Hematopoietic multipotent progenitor cell treated with erythropoietin and hydrocortisone succinate and interleukin-3 and kit ligand, for 17 days (in vitro differentiated cells): ENCODE measurements around the gene LRRIQ3.

Experiments
- DNase-seq: peaks from one replicate; pipeline ENCODE4 v3.0.0-alpha.2; 2015; ENCODE audit warnings: low spot score

The LRRIQ3 gene

DNA sequence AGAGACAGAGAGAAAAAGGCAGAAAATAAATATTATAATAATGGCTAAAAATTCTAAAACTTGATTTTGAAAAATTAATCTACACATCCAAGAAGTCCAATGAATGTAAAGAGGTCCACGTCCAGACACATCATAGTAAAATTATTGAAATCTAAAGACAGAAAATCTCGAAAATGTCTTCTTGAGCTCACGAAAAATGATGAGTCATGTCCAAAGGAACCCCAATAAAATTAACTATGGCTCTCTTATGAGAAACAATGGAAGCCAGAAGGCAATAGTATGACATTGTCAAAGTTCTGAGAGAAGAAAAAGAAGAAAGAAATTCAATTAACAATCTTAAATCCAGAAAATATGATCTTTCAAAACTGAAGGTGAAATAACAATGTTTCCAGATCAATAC, 84.6 kb downstream of the LRRIQ3 start:
- DNase-seq: no peak

DNA sequence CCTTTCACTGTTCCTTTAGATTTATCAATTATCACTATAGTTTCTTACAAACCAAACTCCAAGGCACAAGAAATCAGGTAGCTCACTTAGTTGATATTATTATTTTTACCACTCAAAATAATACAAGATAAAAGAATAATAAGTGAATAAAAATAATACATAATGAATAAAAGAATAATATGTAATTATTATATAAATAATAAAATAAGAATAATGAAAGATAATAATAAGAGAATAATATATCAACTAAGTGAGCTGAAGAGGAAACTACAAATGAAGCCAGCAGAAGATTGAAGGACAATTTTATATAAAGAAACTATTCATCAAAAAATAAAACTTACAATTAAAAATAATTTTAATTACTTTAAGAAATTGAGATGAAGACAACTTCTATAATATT, 90.6 kb downstream of the LRRIQ3 start:
- DNase-seq: no peak

DNA sequence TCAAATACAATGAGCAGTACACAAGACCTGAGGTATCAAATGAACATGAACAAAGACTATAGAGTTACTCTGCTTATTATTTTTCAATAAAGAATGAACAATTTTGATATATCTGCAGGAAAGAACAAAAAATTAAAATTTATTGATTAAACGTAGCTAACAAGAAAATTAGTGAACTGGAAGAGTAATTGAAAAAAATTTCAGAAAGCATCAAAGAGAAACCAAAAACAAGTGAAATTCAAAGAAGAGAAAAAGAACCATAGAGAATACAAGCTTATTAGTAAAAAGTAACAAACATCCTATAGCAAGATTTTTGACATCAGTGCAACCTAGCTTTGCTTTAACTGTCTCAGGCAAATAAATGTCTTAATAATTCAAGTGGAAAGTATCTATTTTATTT, 106.6 kb downstream of the LRRIQ3 start:
- DNase-seq: no peak

DNA sequence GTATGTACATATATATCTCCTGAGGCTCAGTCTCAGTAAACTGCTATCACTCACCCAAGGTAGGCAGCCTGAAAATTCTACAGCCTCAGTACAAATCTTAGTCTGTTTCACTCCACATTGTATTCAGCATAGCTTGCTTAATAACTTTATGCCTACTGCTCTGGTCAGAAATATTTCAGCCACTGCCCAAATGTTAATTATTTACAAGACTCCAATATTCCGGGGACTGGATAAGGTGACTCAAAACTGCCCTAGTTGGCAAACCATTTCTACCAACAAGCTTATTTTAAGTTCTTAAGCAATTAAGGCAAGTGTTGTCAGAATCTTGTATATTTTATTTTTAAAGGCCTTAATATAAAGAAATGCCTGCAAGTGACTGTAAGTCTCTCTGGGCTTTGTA, 114.8 kb downstream of the LRRIQ3 start:
- no peak for DNase-seq

DNA sequence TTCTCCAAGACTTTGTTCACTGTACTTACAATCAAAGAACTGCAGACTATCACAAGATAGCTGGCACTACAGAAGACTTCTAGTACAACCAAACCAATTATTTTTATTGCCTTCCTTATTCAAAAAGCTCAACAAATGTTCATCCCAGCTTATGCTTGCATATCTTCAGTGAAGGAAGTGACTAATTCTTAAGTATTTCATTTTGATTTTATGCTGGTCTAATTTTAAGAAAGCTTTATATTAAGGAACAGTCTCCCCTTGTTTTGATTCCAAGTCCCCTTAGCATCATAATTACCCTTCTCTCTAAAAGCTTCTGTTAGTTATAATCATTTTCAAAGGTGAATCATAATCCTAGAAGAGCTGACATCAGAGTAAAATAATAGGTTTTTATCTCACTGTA, 132.9 kb downstream of the LRRIQ3 start:
- no peak for DNase-seq

DNA sequence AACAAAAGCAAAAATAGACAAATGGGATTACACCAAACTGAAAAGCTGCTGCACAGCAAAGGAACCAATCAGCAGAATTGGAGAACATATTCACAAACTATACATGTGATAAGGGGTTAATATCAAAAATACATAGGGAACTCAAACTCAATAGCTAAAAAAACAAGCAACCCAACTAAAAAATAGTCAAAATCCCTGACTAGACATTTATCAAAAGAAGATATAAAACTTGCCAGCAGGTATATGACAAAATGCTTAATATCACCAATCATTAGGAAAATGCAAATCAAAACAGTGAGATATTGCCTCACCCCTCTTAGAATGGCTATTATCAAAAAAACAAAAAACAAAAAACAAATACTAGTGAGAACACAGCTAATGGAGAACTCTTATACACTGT, 140.3 kb downstream of the LRRIQ3 start:
- no peak for DNase-seq

DNA sequence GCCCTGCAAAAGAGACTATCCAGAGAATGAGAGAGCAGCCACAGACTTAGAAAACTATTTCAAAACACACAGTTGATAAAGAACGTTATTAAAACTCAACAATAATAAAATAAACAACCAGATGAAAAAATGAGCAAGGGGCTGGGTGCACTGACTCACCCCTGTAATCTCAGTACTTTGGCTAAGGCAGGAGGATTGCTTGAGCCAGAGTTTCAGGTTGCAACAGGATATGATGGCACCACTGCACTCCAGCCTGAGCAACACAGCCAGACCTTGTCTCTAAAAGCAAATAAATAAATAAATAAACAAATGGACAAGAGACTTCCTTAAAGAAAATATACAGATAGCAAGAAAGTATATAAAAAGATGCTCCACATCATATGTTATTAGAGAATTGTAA, 144.6 kb downstream of the LRRIQ3 start:
- DNase-seq: no peak

DNA sequence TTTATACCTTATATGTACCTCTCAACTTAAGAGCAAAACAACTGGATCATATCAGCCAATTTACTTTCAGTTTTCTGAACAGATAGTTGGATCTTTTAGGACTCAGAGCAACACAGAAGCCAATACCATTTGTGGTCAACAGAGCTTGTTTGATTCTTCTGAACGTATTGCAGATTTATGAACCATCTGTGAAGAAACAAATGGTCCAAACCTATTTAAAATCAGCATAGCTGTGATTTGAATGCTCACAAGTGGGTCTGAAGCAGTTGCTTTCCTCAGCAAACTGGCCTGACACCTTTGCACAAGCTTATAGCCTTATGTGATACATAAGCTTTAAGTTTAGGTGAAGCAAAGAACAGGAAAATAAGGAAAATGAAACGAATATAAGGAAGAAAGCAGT, 147.6 kb downstream of the LRRIQ3 start:
- no peak for DNase-seq

DNA sequence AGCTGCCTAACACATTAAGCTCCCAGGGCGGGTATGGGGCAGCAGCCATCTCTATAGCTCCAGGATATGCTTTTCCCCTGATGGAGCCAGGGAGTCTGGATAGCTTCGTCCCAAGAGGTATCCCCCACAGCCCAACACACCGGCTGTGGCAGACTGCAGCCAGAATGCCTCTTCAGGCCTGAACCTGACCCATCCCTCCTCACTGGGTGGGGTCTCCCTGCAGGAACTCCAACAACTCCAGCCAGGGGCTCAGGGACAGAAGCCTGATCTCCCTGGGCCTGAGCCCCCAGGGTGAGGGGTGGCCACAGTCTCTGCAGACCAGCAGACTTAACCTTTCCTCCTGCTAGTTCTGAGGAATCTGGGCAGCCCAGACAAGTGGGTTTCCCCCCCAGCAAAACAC, 159.9 kb downstream of the LRRIQ3 start:
- DNase-seq: no peak

DNA sequence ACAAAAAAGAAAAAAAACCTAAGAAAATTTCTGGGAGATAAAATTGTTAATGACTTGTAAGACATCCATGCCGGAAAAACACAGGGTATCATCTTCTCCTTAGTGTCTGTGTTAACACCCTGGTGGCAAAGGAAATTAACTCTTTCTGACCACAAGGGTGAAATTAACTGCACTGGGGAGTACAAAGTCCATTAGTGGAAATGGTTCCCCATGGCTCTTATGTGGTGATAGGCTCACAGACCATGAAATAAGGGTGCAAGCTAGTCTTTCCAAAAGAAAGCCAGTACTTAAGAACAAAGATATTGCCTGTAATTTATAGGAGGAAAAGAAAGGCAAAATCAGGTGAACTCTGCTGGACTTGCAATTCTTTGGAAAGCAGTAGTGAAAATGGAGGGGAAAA, 185.4 kb downstream of the LRRIQ3 start:
- no peak for DNase-seq

DNA sequence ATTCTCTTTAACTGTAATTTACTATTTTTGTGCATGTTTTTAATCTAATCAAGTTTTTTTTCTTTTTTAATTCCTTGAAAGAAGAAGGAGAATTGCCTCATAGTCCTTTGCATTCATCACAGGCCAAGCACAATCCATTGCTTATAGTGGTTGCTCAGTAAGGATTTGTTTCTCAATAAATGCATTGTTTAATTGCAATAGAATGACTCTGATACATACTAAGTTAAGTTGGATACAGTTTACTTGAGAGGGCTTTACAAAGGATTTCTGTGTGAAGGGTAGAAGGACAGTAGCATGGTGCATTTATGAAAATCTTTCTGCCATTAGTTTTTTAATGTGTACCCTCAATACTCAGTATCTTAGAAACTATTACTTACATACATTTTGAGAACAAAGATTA, 186.2 kb downstream of the LRRIQ3 start:
- no peak for DNase-seq

DNA sequence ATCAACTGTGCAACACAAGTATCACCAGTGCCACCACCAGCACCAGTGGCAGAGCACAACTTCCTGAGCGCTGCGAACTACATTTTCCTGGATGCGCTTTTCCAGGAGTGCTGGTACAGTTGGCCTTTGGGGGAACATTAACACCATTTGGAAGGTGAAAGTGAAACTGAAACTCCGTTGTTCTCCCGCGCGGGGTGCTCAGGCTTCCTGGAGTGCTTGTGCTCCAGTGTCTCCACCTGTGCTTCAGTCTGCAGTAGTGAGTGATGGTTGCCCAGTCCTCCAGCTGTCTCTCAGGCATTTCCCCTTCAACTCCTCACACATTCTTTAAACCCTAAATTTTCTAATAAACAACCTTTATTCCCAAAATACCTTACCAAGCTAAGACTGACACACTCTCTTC, 187.8 kb downstream of the LRRIQ3 start:
- no peak for DNase-seq

DNA sequence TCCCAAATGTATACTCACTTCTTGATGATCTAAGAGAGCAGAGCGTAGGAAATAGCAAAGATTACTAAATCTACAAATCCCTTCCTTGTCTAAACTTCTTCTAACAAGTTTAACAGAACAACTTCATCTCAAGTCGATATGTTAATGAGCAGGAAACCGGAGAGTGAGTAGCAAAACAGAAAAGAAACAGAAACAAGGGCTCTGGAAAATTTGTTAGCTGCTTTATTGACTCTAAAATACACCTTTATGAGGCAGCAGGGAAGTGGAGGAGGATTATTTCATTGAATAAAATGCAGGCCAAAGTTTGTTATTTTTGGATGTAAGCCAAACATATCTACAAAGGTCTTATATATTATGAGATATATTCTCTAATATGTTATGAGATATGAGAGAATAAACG, 192.4 kb downstream of the LRRIQ3 start:
- DNase-seq: no peak

DNA sequence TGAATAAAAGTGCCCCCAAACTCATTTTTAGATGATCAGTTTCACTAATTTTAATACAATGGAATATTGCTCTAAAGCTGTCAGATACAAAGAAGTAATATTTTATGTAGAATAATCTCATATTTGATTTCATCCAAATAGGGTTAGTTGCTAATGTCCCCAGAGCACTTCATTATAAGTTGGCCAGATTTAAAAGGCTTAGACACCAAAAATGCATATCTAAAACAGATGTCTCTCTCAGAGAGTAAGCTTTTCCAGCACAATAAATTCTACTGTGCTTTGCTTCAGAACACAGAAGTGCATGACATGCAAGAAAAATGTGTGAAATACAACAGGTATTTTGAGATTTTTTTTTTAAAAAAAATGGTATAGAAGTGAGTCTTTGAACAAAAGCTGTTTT, 194.2 kb downstream of the LRRIQ3 start:
- no peak for DNase-seq

DNA sequence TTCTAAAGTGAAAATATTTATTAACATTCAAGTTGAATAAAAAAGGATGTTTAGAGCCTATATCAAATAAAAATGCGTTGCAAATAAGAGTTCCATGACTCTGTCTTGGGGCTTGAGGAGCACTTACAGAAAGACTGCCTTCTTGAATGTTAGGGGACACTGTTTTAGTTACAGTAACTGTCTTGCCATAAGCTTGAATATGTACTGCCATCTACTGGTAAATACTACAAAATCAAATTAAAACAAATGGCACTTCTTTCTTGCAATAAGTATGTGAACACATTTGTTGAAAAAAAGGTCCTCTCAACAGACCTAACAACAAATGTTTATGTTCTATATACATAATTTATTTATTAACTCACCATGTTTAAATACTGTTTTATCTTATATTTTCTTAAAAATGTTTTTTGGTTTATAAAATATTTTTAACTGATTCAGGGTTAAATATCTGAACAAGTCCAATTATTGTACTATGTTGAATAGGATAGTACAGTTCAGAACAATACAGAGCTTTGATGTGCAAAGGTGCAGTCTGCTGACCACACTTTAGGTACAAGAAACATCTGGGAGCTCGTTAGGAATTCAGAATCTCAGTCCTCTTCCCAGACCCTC, 199.5 kb downstream of the LRRIQ3 start:
- DNase-seq: no peak

DNA sequence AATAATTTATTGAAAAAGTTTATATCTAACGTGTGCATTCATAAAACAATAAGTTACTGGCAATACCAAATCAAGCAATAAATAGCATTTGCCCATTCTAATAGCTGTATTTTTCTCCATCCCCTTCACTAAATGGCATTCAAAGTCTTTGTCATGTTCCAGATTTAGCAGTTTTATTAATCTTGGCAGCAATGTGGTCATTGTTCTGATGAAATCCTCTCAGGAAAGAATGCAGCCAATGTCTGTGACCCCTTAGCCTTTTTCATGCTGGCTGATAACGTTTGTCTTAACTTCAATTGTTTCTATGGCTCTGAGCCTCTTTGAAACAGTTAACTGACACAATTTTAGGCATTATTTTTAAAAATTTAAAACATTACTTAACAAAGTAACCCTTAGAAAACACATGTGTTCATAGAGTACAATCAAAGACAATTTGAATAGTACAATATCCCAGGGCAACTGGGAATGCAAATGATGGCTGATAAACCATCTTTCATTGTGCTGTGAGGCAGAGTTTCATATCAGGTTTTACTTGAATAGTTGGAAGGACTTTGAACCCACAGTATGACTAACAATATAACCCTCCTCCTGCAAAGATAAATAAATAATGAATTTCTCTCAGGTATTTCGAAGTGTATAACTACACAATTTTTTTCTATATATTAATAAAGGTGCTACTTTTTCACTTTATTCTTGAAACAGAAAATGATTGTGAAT, 217.5 kb downstream of the LRRIQ3 start:
- no peak for DNase-seq

DNA sequence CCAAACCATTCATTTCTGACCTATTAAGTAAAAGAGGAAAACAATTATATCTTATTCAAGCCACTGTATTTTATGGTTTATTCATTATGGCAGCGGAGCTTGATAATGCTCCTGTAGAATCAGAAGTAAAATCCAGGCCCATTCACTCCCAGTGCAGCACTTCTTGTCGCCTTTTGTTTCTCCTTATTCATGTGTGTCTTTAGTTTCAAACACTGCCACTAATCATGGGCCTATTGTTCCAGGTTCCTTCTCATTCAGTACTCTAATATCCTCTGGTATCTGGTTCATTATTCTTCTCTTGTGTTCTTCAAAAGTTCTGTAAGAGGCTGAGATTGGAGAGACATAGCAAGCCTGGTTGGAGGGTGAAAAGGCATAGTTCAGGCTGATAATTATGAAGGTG, 218.3 kb downstream of the LRRIQ3 start:
- DNase-seq: no peak

DNA sequence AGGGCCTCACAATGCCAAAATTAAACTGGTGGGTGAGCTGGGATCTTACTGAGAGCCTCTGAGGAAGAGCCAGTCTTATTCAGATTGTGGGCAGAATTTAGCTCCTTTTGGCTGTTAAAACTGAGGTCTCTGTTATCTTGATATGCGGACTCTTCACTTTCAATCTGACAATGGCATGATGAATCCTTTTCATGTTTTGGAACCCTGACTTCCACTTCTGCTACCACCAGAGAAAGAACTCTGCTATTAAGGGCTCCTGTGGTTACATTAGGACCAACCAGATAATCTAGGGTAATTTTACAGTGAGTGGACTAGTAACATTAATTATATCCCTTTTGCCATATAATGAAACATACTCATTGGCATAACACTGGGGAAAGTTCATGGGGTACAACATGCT, 219.0 kb downstream of the LRRIQ3 start:
- no peak for DNase-seq
